ENCODE results near the gene GRHL1. TPM values are rescaled to one million over a fixed set of nuclear protein-coding genes. Genes with fewer than 3 reads are reported as not detected.
A peak's percentile ranks its signal among the peaks of the same experiment; 100 is the strongest.
"Not testable (repeated sequence)": the region's sequence is repeated elsewhere in the genome, so short reads cannot be mapped to it uniquely, and the experiment has no call there.

The GRHL1 gene, protein sequence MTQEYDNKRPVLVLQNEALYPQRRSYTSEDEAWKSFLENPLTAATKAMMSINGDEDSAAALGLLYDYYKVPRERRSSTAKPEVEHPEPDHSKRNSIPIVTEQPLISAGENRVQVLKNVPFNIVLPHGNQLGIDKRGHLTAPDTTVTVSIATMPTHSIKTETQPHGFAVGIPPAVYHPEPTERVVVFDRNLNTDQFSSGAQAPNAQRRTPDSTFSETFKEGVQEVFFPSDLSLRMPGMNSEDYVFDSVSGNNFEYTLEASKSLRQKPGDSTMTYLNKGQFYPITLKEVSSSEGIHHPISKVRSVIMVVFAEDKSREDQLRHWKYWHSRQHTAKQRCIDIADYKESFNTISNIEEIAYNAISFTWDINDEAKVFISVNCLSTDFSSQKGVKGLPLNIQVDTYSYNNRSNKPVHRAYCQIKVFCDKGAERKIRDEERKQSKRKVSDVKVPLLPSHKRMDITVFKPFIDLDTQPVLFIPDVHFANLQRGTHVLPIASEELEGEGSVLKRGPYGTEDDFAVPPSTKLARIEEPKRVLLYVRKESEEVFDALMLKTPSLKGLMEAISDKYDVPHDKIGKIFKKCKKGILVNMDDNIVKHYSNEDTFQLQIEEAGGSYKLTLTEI
- 0.25 and 0.66 TPM in 2 replicates for total RNA-seq (2012; rRNA removed)

DNA sequence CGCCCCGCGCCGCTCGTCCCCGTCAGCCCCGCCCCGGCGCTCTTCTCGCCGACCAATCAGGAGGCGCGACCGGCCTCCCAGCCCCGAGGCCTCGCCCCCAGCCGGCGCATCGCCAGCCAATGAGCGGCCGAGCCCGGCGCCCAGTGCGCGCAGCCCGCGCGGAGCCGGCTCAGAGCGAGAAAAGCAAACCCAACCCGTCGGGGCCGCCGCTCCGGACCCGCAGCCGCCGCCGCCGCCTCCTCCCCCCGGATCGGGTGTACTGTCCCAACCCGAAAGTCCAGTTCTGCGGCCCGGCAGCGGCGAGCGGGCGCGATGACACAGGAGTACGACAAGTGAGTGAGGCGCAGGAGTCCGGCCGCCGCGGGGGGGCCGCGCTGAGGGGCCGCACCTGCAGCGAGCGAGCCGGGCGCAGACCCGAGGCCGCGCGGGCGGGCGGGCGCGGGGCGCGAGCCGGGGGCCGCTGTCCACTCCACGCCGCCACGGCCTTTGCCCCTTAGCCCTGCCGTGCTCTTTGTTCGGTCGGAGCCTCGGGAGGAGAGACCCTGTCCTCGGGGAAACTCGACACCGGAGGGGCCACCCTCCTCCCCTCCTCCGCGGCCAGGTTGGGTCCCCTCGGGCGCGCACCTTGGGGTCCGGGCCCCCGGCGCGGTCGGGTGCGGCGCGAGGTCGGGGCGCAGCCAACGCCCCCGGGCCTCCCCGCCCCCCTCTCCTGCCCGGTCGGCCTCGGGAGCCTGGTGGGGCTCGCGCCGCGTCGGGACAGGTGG is at the start of gene GRHL1:
Gene GRHL1 (plus strand): TSS at position 172 of the 764 bp plus-strand sequence. CDS start 141 bp downstream, at position 313.
- Histone ChIP-seq H3K4me3 (ENCODE audit: low read length) (peak within 1 kb of the TSS; percentile 83), H3K9me3 (replicated peaks; ENCODE audit: low read length) (no peaks in the 10 kb centered on the region), H3K36me3 (ENCODE audit: insufficient read depth, low read length) (no peaks in the 10 kb centered on the region), H3K4me1 (ENCODE audit: control insufficient read depth, insufficient read depth, low read length) (peaks cover 4% of the 10 kb centered on the region), H3K9ac (ENCODE audit: low read depth, low read length) (peak within 1 kb of the TSS; percentile 63), H3K4me2 (ENCODE audit: low read length) (peak within 1 kb of the TSS; percentile 98), H3K27me3 (ENCODE audit: control insufficient read depth, insufficient read depth, low read length) (peaks cover 32% of the 10 kb centered on the region)

DNA sequence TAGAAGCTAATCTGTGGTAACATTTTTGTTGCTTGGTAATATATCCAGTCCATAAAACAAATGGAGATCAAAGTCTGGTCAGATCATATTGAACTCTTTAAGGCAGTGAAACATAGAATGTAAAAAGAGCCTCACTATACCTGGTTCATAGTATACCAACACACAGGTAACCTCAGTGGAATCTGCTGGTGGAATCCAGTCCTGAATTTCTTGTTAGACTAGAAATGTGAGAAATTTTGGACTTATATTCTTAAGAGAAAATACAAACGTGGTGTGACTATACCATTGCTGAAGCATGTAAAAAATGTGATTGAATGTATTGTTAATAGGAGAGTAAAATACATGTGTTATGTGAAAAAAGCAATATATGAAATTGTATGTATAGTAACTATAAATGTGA is 46.1 kb upstream of the GRHL1 start:
- H3K9me3 ChIP-seq (replicated peaks; ENCODE audit: low read length): no peaks in the 10 kb centered on the region
- H3K9ac ChIP-seq (ENCODE audit: low read depth, low read length): no peak overlapping the region
- peaks cover 4% of the 10 kb centered on the region for H3K4me1 ChIP-seq (ENCODE audit: control insufficient read depth, insufficient read depth, low read length)

DNA sequence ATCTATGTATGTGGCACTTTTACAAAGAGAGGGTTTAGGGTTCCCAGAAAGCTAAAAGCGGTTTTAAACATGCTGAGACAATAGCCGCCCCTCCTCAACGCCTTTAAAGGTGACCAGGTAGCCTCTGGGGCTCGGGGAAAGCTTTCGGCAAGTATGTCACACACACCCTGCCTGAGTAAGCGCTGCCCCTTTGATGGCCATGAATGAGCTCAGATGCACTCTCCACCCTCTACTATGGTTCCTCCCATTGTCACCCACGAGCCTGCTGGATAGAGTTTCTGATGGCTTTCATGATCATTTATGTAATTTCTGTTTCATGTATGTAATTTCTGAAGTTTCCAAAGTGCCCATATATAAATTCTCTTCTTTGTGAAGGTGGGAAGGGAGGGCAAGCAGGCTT is 44.1 kb upstream of the GRHL1 start:
- no peaks in the 10 kb centered on the region for H3K9me3 ChIP-seq (replicated peaks; ENCODE audit: low read length)
- H3K27me3 ChIP-seq (ENCODE audit: control insufficient read depth, insufficient read depth, low read length): no peaks in the 10 kb centered on the region
- H3K4me2 ChIP-seq (ENCODE audit: low read length): no peak overlapping the region
- peaks cover 4% of the 10 kb centered on the region for H3K4me1 ChIP-seq (ENCODE audit: control insufficient read depth, insufficient read depth, low read length)
- peaks cover 5% of the 10 kb centered on the region for H3K36me3 ChIP-seq (ENCODE audit: insufficient read depth, low read length)
- H3K9ac ChIP-seq (ENCODE audit: low read depth, low read length): no peak overlapping the region
- H3K4me3 ChIP-seq (ENCODE audit: low read length): no peak overlapping the region

More for the DNA sequence above, 46.1 kb upstream of the GRHL1 start:
- Histone ChIP-seq H3K4me2 (ENCODE audit: low read length) (no peak overlapping the region), H3K36me3 (ENCODE audit: insufficient read depth, low read length) (no peaks in the 10 kb centered on the region), H3K27me3 (ENCODE audit: control insufficient read depth, insufficient read depth, low read length) (no peaks in the 10 kb centered on the region), H3K4me3 (ENCODE audit: low read length) (no peak overlapping the region)

DNA sequence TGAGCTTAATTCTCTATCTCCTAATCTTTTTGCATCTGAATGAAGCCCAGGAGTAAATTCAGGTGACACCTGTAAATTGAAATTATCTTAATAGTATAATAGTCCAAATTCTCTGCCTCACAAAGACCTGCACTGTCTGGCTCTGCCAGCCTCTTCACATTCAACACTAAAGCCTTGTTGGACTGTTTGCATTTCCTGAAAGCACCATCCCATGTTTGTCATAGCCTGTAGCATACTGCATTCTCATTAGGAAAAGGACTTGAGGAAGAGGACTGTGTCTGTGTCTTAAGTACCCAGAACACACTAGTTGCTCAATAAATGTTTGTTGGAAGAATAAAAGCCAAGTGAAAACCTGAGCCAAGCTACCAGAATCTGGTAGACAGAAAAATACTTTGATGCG is 42.9 kb upstream of the GRHL1 start:
- no peaks in the 10 kb centered on the region for H3K9me3 ChIP-seq (replicated peaks; ENCODE audit: low read length)
- no peak overlapping the region for H3K9ac ChIP-seq (ENCODE audit: low read depth, low read length)
- H3K36me3 ChIP-seq (ENCODE audit: insufficient read depth, low read length): peaks cover 9% of the 10 kb centered on the region
- H3K4me1 ChIP-seq (ENCODE audit: control insufficient read depth, insufficient read depth, low read length): peaks cover 4% of the 10 kb centered on the region
- H3K4me3 ChIP-seq (ENCODE audit: low read length): no peak overlapping the region
- no peaks in the 10 kb centered on the region for H3K27me3 ChIP-seq (ENCODE audit: control insufficient read depth, insufficient read depth, low read length)
- no peak overlapping the region for H3K4me2 ChIP-seq (ENCODE audit: low read length)

DNA sequence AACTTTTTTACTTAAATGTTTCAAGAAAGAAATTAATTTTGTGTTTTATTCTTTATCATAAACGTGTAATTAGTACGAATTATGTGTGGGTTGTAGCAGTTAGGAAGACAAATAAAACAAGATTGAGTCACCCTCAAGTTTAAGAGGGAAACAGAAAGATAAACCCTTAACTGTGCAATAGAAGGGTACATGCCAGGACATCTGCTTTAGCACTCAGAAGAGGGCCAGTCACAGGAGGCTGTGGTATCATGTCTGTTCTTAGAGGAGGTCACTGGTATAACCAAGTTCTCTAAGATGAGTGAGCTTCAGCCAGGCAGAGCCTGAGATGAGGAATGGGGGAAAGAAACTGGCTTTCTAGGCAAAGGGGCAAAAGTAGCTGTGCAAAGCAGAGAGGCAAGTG is 42.4 kb upstream of the GRHL1 start:
- no peaks in the 10 kb centered on the region for H3K9me3 ChIP-seq (replicated peaks; ENCODE audit: low read length)
- H3K4me1 ChIP-seq (ENCODE audit: control insufficient read depth, insufficient read depth, low read length): peaks cover 4% of the 10 kb centered on the region
- no peaks in the 10 kb centered on the region for H3K27me3 ChIP-seq (ENCODE audit: control insufficient read depth, insufficient read depth, low read length)
- no peak overlapping the region for H3K4me3 ChIP-seq (ENCODE audit: low read length)
- no peak overlapping the region for H3K4me2 ChIP-seq (ENCODE audit: low read length)
- peaks cover 9% of the 10 kb centered on the region for H3K36me3 ChIP-seq (ENCODE audit: insufficient read depth, low read length)
- no peak overlapping the region for H3K9ac ChIP-seq (ENCODE audit: low read depth, low read length)

DNA sequence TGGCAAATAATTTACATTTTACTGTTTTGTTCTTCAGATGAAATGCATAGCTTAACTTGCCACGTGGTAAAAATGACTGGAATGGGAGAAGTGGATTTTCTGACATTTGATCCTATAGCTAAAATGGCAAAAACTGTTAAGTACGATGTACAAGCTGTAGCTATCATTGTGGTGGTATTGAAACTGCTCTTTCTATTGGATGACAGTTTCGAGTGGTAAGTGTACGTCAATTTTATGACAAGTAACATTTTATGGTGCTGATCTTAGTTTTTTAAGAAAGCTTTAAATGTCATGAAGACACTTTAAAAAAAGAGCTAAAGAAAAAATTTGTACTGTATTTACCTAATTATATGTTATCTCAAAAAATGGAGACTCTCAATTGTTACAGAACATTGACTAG is 40.8 kb upstream of the GRHL1 start:
- Histone ChIP-seq H3K4me2 (ENCODE audit: low read length) (no peak overlapping the region), H3K9me3 (replicated peaks; ENCODE audit: low read length) (no peaks in the 10 kb centered on the region), H3K27me3 (ENCODE audit: control insufficient read depth, insufficient read depth, low read length) (no peaks in the 10 kb centered on the region), H3K4me1 (ENCODE audit: control insufficient read depth, insufficient read depth, low read length) (peaks cover 13% of the 10 kb centered on the region), H3K4me3 (ENCODE audit: low read length) (no peak overlapping the region), H3K36me3 (ENCODE audit: insufficient read depth, low read length) (peaks cover 19% of the 10 kb centered on the region), H3K9ac (ENCODE audit: low read depth, low read length) (no peak overlapping the region)

DNA sequence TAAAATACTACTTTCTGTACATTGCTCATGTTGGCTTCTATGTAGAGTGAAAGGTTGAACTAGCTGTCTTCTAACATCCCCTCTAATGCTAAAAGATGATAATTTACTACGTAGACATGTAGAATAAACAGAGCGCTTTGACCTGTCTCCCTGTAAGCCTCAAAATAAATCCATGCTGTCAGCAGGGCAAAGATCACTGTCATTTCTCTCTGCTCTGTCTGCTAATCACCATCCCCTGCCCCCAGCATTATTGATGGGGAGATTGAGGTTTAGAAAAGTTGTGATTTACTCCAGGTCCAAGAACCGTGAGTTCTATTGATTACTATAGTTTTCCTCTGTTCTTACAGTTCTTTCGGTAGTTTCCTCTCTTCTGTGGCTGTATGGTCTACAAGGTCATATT is 39.0 kb upstream of the GRHL1 start:
- no peak overlapping the region for H3K4me3 ChIP-seq (ENCODE audit: low read length)
- H3K27me3 ChIP-seq (ENCODE audit: control insufficient read depth, insufficient read depth, low read length): no peaks in the 10 kb centered on the region
- H3K9me3 ChIP-seq (replicated peaks; ENCODE audit: low read length): no peaks in the 10 kb centered on the region
- H3K4me2 ChIP-seq (ENCODE audit: low read length): no peak overlapping the region
- no peak overlapping the region for H3K9ac ChIP-seq (ENCODE audit: low read depth, low read length)
- H3K36me3 ChIP-seq (ENCODE audit: insufficient read depth, low read length): peaks cover 19% of the 10 kb centered on the region
- H3K4me1 ChIP-seq (ENCODE audit: control insufficient read depth, insufficient read depth, low read length): peaks cover 13% of the 10 kb centered on the region

DNA sequence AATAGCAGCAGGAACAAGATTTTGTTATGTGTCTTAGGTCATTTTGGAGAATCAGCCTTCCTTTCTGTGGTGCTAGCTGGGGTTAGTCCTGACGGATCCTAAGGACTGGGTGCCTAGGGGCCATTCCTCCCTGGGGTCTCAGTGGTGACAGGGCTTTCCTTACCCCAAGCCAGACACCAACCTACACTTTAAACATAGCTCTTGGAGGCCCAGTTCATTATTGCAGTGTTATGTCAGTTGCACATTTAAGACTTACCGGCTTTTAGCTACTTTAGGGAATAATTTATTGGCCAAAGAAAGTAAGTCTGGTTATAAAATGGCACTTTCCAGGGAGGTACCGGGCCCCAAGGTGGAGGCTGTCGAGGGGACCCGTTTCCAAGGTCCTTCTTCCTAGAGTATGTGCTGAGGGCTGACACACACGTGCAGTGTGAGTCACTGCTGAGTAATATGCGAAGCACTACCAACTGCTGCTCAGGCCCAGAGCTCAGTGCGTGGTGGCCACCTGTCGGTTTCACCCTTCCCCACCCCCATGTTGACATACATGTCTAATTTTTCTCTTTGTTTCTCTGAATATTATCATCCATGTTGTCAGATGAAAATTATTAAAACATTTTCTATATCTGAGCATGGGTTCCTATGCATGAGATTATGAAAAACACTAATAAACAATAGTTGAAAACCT is 37.0 kb upstream of the GRHL1 start:
- Histone ChIP-seq H3K4me1 (ENCODE audit: control insufficient read depth, insufficient read depth, low read length) (peaks cover 9% of the 10 kb centered on the region), H3K4me3 (ENCODE audit: low read length) (no peak overlapping the region), H3K36me3 (ENCODE audit: insufficient read depth, low read length) (peaks cover 19% of the 10 kb centered on the region), H3K9ac (ENCODE audit: low read depth, low read length) (no peak overlapping the region), H3K4me2 (ENCODE audit: low read length) (no peak overlapping the region), H3K27me3 (ENCODE audit: control insufficient read depth, insufficient read depth, low read length) (no peaks in the 10 kb centered on the region), H3K9me3 (replicated peaks; ENCODE audit: low read length) (no peaks in the 10 kb centered on the region)

DNA sequence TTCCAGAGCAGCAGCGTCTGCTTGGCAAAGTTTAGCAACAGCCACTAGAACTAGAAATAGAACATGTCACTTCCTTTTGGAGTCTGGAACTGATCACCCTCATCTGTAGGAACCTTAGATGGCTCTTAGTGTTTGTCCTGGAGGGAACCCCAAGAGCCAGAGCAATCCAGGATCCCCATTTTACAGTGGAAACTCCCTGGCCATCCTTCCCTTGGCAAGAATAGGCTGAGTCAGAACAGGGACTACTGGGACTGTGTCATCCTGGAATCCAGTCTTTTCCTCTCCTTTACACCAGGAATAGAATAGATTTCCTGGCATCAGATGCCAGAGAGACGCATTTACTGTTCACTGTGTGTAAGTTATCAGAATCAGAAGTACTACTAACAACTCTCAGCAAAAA is 33.2 kb upstream of the GRHL1 start:
- Histone ChIP-seq H3K4me1 (ENCODE audit: control insufficient read depth, insufficient read depth, low read length) (peaks cover 9% of the 10 kb centered on the region), H3K27me3 (ENCODE audit: control insufficient read depth, insufficient read depth, low read length) (no peaks in the 10 kb centered on the region), H3K9me3 (replicated peaks; ENCODE audit: low read length) (no peaks in the 10 kb centered on the region), H3K4me3 (ENCODE audit: low read length) (no peak overlapping the region), H3K9ac (ENCODE audit: low read depth, low read length) (no peak overlapping the region), H3K4me2 (ENCODE audit: low read length) (no peak overlapping the region), H3K36me3 (ENCODE audit: insufficient read depth, low read length) (peaks cover 23% of the 10 kb centered on the region)

DNA sequence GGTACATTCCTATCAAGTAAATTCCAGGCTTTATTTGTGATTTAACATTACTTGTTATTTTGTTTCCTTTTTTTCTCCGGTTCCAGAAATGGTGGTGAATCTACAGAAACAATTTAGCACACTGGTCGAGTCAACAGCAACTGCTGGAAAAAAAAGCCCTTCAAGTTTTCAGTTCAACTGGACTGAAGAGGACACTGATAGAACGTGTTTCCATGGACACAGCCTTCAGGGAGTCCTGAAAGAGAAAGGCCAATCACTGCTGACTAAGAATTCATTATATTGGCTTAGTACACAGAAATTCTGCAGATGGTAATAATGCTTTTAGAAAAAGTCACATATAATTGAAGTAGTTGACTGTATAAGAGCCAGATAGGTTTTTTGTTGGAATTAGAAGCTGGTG is 32.0 kb upstream of the GRHL1 start:
- H3K36me3 ChIP-seq (ENCODE audit: insufficient read depth, low read length): peaks cover 21% of the 10 kb centered on the region
- H3K9me3 ChIP-seq (replicated peaks; ENCODE audit: low read length): no peaks in the 10 kb centered on the region
- peaks cover 5% of the 10 kb centered on the region for H3K4me1 ChIP-seq (ENCODE audit: control insufficient read depth, insufficient read depth, low read length)
- no peak overlapping the region for H3K9ac ChIP-seq (ENCODE audit: low read depth, low read length)
- no peak overlapping the region for H3K4me2 ChIP-seq (ENCODE audit: low read length)
- H3K4me3 ChIP-seq (ENCODE audit: low read length): no peak overlapping the region
- H3K27me3 ChIP-seq (ENCODE audit: control insufficient read depth, insufficient read depth, low read length): no peaks in the 10 kb centered on the region

DNA sequence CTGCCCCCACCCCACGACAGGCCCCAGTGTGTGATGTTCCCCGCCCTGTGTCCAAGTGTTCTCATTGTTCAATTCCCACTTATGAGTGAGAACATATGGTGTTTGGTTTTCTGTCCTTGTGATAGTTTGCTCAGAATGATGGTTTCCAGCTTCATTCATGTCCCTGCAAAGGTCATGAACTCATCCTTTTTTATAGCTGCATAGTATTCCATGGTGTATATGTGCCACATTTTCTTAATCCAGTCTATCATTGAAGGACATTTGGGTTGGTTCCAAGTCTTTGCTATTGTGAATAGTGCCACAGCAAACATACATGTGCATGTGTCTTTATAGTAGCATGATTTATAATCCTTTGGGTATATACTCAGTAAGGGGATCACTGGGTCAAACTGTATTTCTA is 24.5 kb upstream of the GRHL1 start:
- not testable (repeated sequence) for H3K36me3 ChIP-seq (ENCODE audit: insufficient read depth, low read length); H3K4me3 ChIP-seq (ENCODE audit: low read length); H3K27me3 ChIP-seq (ENCODE audit: control insufficient read depth, insufficient read depth, low read length); H3K9me3 ChIP-seq (replicated peaks; ENCODE audit: low read length); H3K4me2 ChIP-seq (ENCODE audit: low read length); H3K4me1 ChIP-seq (ENCODE audit: control insufficient read depth, insufficient read depth, low read length); H3K9ac ChIP-seq (ENCODE audit: low read depth, low read length)
